NAMALWA (cell line): ENCODE measurements around the gene TFAP2C.
"Not testable (repeated sequence)": the region's sequence is repeated elsewhere in the genome, so short reads cannot be mapped to it uniquely, and the experiment has no call there.

ENCODE experiments used
- DNase-seq: peaks from one replicate; pipeline ENCODE4 v3.0.0-alpha.2; 2015; ENCODE audit warnings: low spot score

Gene TFAP2C

DNA sequence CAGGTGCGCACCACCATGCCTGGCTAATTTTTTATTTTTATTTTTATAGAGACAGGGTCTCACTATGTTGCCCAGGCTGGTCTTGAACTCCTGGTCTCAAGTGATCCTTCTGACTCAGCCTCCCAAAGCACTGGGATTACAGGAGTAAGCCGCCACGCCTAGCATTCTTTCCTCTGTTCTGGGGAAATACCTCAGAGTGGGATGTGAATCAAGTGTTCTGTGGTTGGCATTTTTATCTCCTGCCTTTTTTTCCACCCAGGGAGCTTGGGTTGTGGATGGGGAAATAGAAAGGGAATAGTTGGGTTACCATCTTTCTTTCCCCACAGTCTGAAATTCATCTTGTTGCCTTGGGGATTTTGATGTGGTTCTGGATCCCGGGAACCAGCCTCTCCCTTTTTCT is 24.1 kb downstream of the TFAP2C start:
- DNase-seq = no peak

DNA sequence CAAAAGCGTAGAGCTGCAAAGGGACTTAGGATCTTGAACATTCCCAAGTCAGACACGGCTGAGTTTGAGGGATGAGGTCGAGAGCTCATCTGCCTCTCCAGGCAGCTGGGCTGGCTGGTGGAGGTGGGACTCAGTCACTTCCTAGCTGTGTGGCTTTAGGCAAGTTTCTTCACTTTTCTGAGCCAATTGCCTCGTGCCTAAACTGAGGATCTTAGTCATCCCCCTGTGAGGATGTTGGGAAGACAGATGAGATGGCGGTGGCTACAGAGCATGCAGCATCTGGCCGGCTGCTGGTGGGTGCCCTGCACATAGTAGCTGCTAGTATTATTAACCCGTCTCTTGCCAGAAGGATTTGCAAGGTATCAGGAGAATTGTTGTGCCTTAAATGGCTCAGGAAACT is 27.5 kb downstream of the TFAP2C start:
- no peak for DNase-seq

DNA sequence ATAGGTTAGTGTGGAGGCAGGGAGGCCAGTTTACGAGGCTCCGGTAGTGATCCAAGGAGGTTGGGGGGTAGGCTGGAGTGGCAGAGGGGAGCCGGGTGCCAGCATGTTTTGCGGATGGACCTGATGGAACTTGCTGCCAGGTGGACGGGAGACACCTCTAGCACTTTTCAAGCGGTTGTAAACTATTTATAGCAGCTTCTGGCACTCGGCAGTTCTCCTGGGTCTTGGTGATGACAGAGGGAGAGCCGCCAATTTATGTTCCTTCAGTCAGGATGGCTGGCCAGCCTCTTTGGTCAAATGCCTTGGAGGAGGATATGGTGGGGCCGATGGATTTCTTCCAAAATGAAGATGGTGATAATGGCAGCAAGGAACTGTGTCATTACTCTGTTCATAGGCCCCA is 28.8 kb downstream of the TFAP2C start:
- DNase-seq = no peak

DNA sequence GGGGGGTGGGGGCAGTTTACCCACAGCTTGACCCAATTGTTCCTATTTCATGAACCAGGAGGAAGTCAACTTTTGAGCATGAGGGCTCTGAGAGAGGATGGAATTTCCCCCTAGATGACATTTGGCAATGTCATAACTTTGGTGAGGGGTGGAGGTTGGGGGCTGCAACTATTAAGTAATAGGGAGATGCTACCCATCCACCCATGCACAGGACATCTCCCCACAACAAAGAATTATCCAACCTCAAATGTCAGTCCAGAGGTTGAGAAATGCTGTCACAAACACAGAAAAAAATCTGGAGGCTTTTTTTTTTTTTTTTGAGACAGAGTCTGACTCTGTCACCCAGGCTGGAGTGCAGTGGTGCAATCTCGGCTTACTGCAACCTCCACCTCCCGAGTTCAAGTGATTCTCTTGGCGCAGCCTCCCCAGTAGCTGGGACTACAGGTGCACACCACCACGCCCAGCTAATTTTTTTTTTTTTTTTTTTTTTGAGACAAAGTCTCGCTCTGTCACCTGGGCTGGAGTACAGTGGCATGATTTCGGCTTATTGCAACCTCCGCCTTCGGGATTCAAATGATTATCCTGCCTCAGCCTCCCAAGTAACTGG is 29.3 kb downstream of the TFAP2C start:
- not testable (repeated sequence) for DNase-seq

DNA sequence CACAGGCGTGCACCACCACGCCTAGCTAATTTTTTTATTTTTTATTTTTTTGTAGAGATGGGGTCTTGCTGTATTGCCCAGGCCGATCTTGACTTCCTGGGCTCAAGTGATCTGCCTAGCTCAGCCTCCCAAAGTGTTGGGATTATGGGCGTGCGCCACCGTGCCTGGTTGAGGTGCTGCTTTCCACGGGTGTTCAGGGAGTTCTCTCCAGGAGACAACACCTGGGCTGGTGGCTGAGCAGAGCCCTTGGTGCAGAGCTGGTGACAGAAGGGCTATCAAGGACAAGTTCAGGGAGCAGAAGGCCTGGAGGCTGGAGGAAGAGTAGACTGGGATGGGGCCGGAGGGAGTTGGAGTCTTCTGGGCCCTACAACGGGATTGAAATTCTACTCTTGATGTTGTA is 34.6 kb downstream of the TFAP2C start:
- DNase-seq = no peak

DNA sequence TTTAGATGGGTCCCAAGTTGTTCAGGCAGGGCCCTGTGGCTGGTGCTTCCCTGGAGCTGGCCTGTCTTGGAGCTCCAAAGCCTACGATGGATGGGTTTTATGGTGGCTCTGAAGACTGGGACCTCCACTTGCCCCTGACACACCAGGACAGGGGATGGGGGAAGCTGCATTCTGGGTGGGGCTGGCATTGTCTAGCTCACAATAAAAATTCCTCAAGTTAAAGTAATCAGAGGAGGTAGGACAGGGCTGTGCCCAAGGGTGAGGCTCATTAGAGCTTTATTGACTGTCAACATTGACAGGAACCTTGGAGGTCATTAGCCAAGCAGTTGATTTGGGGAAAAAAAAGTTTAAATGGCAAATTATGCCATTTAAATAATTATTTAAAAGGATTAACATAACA is 35.7 kb downstream of the TFAP2C start:
- no peak for DNase-seq

DNA sequence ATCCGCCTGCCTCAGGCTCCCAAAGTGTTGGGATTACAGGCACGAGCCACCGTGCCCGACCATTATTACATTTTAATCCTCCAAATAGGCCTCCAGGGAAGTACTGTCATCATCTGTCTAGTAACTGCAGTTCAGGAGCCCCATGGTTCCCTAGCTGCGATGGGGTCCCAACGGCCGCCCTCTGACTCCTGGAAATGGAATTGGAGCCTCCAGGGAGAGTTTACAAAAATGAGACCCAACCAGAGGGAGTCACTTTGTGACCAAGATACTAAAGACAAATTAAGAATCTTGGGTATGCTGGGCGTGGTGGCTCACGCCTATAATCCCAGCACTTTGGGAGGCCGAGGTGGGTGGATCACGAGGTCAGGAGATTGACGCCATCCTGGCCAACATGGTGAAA is 36.7 kb downstream of the TFAP2C start:
- DNase-seq = no peak

DNA sequence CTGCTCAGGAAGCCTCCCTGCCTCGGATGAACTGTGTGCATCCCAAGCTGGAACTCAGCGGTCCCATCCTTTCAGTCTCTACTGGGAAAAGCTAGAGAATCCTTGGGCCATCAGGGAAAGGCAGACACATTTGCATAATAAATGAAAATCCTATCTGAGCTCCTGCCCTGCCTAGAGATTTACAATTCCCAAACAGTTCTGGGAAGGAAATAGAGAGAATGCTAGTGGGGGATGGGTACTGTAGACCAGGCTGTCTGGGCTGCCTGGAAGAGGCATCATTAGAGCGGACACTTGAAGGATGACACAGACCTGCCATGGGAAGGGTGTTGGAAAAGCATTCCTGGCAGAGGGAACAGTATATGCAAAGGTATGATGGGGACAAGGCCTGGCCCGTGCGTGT is 44.3 kb downstream of the TFAP2C start:
- no peak for DNase-seq

DNA sequence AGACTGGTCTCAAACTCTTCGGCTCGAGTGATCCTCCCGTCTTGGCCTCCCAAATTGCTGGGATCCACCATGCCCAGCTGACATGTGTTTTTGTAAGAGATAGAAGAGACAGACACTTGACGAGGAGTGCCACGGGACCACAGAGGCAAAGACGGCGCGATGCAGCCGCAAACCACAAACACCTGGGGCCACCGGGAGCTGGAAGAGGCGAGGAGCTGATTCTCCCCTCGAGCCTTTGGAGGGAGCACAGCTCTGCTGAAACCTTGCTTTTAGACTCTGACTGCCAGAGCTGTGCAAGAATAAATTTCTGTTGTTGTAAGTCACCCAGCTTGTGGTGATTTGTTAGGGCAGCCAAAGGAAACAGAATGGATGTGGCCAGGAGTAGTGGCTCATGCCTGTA is 46.9 kb downstream of the TFAP2C start:
- no peak for DNase-seq

DNA sequence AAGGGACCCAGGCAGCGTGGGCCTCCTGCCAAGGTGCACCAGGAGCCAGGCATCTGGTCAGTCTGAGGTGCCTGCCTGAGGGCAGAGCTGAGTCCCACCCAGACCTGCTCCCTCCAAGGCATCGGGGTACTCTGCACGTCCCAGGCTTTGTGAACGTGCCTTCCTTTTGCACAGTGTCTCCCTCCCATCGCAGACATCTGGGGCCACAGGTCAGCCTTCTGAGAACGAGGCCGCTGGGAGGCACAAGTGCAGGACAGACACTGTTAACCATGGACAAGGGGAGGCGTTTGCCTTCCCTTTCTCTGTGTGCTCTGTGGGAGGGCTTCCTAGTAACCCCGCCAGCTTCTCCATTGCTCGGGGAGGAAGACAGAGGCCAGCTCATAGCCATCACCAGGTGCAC is 47.6 kb downstream of the TFAP2C start:
- no peak for DNase-seq

DNA sequence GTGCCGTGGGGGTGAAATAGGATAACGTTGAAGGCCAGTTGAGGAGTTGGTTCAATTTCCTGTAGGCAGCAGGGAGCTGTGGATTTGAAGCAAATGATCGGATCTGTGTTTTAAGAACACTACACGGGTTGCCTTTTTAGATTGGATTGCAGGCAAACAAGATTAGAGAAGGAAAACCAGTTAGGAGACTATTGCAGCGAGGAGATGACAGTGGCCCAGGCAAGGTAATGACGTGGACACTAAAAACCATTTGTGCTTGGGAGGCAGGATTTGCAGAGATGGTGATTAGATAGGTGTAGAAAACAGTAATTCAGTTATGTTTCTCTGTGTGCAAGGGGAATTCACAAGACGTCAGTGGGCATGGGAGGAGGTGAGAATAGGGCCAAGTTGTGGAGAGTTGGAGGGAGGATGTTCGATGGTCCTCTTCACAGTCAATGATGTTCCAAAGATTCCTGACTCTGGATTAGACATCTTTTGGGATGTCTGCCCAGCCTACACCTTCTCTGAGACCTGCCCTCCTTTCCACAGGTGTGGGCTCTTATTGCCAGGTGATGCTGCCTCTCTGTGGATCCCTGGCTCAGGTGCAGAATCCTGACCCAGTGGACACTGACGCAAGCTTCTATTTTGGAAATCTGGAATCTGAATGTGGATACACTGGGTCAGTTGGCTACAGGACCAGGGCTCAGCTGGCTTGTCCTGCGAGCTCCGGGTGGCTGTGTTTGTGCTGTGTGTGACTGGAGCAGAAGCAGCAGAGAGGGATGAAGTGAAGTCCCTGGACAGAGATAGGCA is 54.2 kb downstream of the TFAP2C start:
- no peak for DNase-seq

DNA sequence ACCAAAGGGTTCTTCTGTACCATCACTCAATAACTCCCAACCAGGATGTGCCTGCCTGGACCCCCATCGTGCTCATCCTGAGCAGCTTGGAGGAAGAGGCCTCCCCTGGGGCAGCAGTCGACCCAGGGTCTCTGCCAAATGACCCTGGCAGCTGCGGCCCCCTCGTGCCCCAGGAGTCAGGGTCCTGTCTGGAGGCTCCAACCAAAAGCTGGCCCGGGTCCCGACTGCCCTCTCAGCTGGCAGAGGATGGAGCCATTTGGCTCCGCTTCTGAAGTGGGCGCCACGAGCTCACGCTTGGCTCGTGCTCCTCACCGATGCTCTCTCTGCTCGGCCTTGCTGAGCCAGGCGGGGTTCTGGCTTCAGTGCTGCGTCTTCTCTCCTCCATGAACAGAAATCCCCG is 56.8 kb downstream of the TFAP2C start:
- no peak for DNase-seq

DNA sequence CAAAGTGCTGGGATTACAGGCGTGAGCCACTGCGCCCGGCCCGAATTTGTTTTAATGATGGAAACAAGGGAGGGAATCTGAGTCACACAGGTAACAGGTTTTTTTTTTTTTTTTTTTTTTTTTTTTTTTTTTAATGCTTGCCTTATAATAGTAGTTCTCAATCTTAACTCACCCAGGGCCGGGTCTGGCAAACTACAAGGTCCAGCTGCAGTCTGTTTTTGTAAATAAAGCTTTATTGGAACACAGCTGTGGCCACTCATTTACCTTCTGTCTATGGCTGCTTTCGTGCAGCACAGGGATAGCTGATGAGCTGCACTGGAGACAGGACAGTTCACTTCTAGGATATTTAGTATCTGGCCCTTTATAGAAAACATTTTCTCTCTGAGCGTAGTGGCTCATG is 58.0 kb downstream of the TFAP2C start:
- no peak for DNase-seq

DNA sequence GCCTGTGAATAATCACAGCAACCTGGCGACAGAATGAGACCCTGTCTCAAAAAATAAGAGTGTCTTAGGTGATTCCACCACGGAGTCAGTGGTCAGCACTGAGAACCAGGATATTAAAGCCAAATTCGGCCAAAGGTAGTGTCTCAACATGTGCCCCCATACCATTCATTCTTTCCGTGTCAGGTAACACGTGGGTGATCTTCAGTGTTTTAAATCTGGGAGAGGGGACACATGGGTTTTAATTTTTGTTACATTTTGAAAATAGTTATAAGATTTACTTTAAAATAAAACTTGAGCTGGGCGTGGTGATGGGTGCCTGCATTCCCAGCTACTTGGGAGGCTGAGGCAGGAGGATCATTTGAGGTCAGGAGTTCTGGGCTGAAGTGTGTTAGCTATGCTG is 59.0 kb downstream of the TFAP2C start:
- DNase-seq = no peak
